GM12878 (cell line): Measurements from ENCODE around the gene WFDC8. TPM values are rescaled to one million over a fixed set of nuclear protein-coding genes. Genes with fewer than 3 reads are reported as not detected.

Source experiments
- ATAC-seq: fragments of 200-7000 bp; cut with Tn5 transposase; 3 replicates; pipeline ENCODE4 v1.9.1; 2020; ENCODE audit warnings: mild to moderate bottlenecking, moderate library complexity
- BruUV-seq: library from RNA; stranded (reverse); fragments of 400-500 nt; replicated peaks from 2 replicates; lab custom pipeline; 2021; lab: Mats Ljungman, UMichigan
- CTCF ChIA-PET: fragments of 300-600 bp; sonication (Branson Sonifier 250); formaldehyde crosslinking; extraction: SDS; loops from one replicate; lab custom pipeline; 2021; ENCODE audit warnings: inconsistent platforms; lab: Yijun Ruan, JAX
- POLR2A ChIA-PET: fragments of 350-600 bp; formaldehyde crosslinking; extraction: SDS; loops from one replicate; lab custom pipeline; 2021; ENCODE audit warnings: inconsistent platforms; lab: Charles Lee
- RAD21 ChIA-PET: fragments of 300-600 bp; sonication (Branson Sonifier 250); formaldehyde crosslinking; loops from one replicate; lab custom pipeline; 2023; ENCODE audit warnings: antibody characterized with exemption; ENCODE audit not compliant: unreplicated experiment; lab: Charles Lee
- SMC1A ChIA-PET: fragments of 300-600 bp; sonication (Branson Sonifier 250); formaldehyde crosslinking; loops from one replicate; lab custom pipeline; 2023; ENCODE audit not compliant: unreplicated experiment, uncharacterized antibody; lab: Charles Lee
- DNase-seq: peaks from one replicate; pipeline ENCODE4 v3.0.0-alpha.2; 2011; ENCODE audit warnings: low read depth, low spot score
- FAIRE-seq: peaks from 3 replicates; lab custom pipeline; 2011; peaks lifted over from hg19 to GRCh38; lab: Jason Lieb, UNC
- H2AFZ ChIP-seq: 2 replicates; pipeline ENCODE4 v1.6.0; 2011; ENCODE audit warnings: low read depth, low read length, control low read depth; ENCODE audit not compliant: control insufficient read depth
- H3K27ac ChIP-seq: 2 replicates; pipeline ENCODE4 v1.5.1; 2011; ENCODE audit warnings: control low read depth; ENCODE audit not compliant: control insufficient read depth, insufficient read depth
- H3K27me3 ChIP-seq, 2 experiments: replicated peaks in 1 of 2; 2 replicates each; pipeline versions ENCODE4 v1.6.0 to v1.6.1; 2011; ENCODE audit warnings: low read length in 1 of 2; ENCODE audit not compliant: control insufficient read depth in 2 of 2, insufficient read depth in 2 of 2
- H3K36me3 ChIP-seq, 2 experiments: 2 replicates each; pipeline ENCODE4 v1.5.1; 2011; ENCODE audit warnings: low read length in 1 of 2; ENCODE audit not compliant: control insufficient read depth in 2 of 2, insufficient read depth in 2 of 2
- H3K4me1 ChIP-seq: 2 replicates; pipeline ENCODE4 v1.6.1; 2011; ENCODE audit warnings: mild to moderate bottlenecking, low read length, moderate library complexity, mixed read lengths; ENCODE audit not compliant: control insufficient read depth, insufficient read depth
- H3K4me2 ChIP-seq: 2 replicates; pipeline ENCODE4 v1.6.0; 2011; ENCODE audit warnings: control low read depth; ENCODE audit not compliant: control insufficient read depth, insufficient read depth
- H3K4me3 ChIP-seq: fragments of 200-600 bp; sonication (generic); 2 replicates; pipeline ENCODE4 v1.5.1; 2016
- H3K79me2 ChIP-seq: 2 replicates; pipeline ENCODE4 v1.6.0; 2011; ENCODE audit warnings: low read length; ENCODE audit not compliant: control insufficient read depth, insufficient read depth
- H3K9ac ChIP-seq: 2 replicates; pipeline ENCODE4 v1.8.0; 2011; ENCODE audit warnings: low read length, control low read depth, mixed read lengths; ENCODE audit not compliant: control insufficient read depth, insufficient read depth
- H3K9me3 ChIP-seq: replicated peaks from 3 replicates; pipeline ENCODE4 v1.5.1; 2011; ENCODE audit warnings: mild to moderate bottlenecking, low read length; ENCODE audit not compliant: control insufficient read depth, insufficient read depth
- H4K20me1 ChIP-seq: 2 replicates; pipeline ENCODE4 v1.6.0; 2011; ENCODE audit not compliant: control insufficient read depth, insufficient read depth
- ATF7 ChIP-seq: fragments of 450-650 bp; IDR thresholded peaks from 2 replicates; pipeline ENCODE4 v1.6.1; 2016; ENCODE audit warnings: low read depth, mild to moderate bottlenecking
- ESRRA ChIP-seq: IDR thresholded peaks from 2 replicates; pipeline ENCODE4 v1.6.1; 2012; ENCODE audit warnings: mild to moderate bottlenecking, low read length, improper control_type of control experiment
- HDAC6 ChIP-seq: fragments of 200-600 bp; sonication (generic); IDR thresholded peaks from one replicate; pipeline ENCODE4 v1.8.0; 2017; ENCODE audit warnings: antibody characterized with exemption; ENCODE audit not compliant: unreplicated experiment
- IRF4 ChIP-seq: IDR thresholded peaks from 2 replicates; pipeline ENCODE4 v1.6.1; 2011; ENCODE audit warnings: low read depth, low read length
- KAT2A ChIP-seq: conservative IDR thresholded peaks from 2 replicates; pipeline ENCODE4 v1.6.1; 2011; ENCODE audit warnings: low read depth, low read length; ENCODE audit not compliant: control insufficient read depth
- NFYA ChIP-seq: IDR thresholded peaks from 2 replicates; pipeline ENCODE4 v1.6.1; 2011; ENCODE audit warnings: low read depth, mild to moderate bottlenecking, low read length, improper control_type of control experiment, borderline replicate concordance
- SREBF1 ChIP-seq: IDR thresholded peaks from 2 replicates; pipeline ENCODE4 v1.6.1; 2012; ENCODE audit warnings: mild to moderate bottlenecking, low read length
- STAT3 ChIP-seq: IDR thresholded peaks from 2 replicates; pipeline ENCODE4 v1.6.1; 2011; ENCODE audit warnings: low read depth, low read length, improper control_type of control experiment
- TARDBP ChIP-seq: IDR thresholded peaks from 2 replicates; pipeline ENCODE4 v1.6.1; 2016; ENCODE audit warnings: borderline replicate concordance
- ZNF217 ChIP-seq: fragments of 450-650 bp; IDR thresholded peaks from 2 replicates; pipeline ENCODE4 v1.6.1; 2017; ENCODE audit warnings: antibody characterized with exemption, mild to moderate bottlenecking
- WGBS: methylation state at CpG from one replicate; pipeline ENCODE4 v1.1.6; 2016; ENCODE audit warnings: low lambda C conversion rate; ENCODE audit not compliant: insufficient replicate concordance, insufficient coverage; ENCODE audit errors: missing lambda C conversion rate; 5-methylcytosine and 5-hydroxymethylcytosine counted together
- in situ Hi-C: fragments of 300-500 bp; cut with MboI; formaldehyde crosslinking; loops from 9 replicates; pipeline ENCODE4 v1.14.3; 2018; ENCODE audit warnings: mixed read lengths
- intact Hi-C: fragments of 100-400 bp; cut with micrococcal nuclease; formaldehyde crosslinking; loops from one replicate; pipeline ENCODE4 v1.14.2; 2022; ENCODE audit not compliant: unreplicated experiment
- polyA plus RNA-seq, 11 experiments: library from polyadenylated mRNA; depleted of rRNA in 4 of 11; unstranded in 6 of 11; stranded (reverse) in 5 of 11; fragments of >200 nt; fragmentation: Nextera tagmentation in 4 of 11; fragmentation: Illumina TruSeq in 1 of 11; extraction: Ambion mirVana in 4 of 11; extraction: Trizol in 1 of 11; gene quantifications; 1 replicate in 1 of 11; 2 replicates in 10 of 11; pipeline versions ENCODE4 v1.2.1 to v1.2.3, GENCODE V29; 2011 to 2016; ENCODE audit warnings: inconsistent platforms in 2 of 11, missing spikeins in 2 of 11, low read depth in 1 of 11
- total RNA-seq, 4 experiments: library from RNA; depleted of rRNA in 3 of 4; stranded (reverse); fragments of >200 nt in 3 of 4; fragmentation: Illumina TruSeq in 1 of 4; extraction: Trizol in 1 of 4; gene quantifications; 2 replicates each; pipeline versions ENCODE4 v1.2.1 to v1.2.3, GENCODE V29; 2013 to 2021
- TF ChIP-seq, protein P1 (sequence below): fragments of 450-650 bp; IDR thresholded peaks from 2 replicates; pipeline ENCODE4 v1.6.1; 2017; ENCODE audit warnings: antibody characterized with exemption, mild to moderate bottlenecking, moderate library complexity
- TF ChIP-seq, protein P2 (sequence below): fragments of 450-650 bp; formaldehyde crosslinking; IDR thresholded peaks from 2 replicates; pipeline ENCODE4 v1.4.0; 2020; ENCODE audit warnings: mild to moderate bottlenecking, moderate library complexity

The WFDC8 gene
- total and polyA plus RNA-seq, 10 of the 15 experiments (the other 5 are each of a cell fraction or from before 2014, with no cell fraction given) = not detected

GRCh38 chr20:45527294-45527693 lies 51.8 kb downstream of the WFDC8 start:
- in situ Hi-C loops = no loop called here
- no peak for FAIRE-seq
- no TSS peak for BruUV-seq
- no peaks in the 10 kb centered on the region for H3K79me2 ChIP-seq
- no peak overlapping the region for H3K4me2 ChIP-seq
- ChIA-PET CTCF (interaction anchor here (0.7 kb wide), 1 partner anchor 227 kb away, joined by 3 read pairs; no protein-coding TSS in a partner anchor), POLR2A (no interaction called here)
- H3K4me3 ChIP-seq = no peak overlapping the region
- H3K27me3 ChIP-seq = peaks cover 0 to 4% of the 10 kb centered on the region in 2 experiments; a peak in 2 of 4 replicates
- WGBS = 69% methylated on average over 4 of the region's 4 CpGs
- no peak for ATAC-seq
- no peaks in the 10 kb centered on the region for H4K20me1 ChIP-seq
- DNase-seq = no peak
- no peaks in the 10 kb centered on the region for H3K4me1 ChIP-seq
- H3K27ac ChIP-seq = no peak overlapping the region
- no peak for TF ChIP-seq ESRRA
- no peak for TF ChIP-seq ATF7
- no peak for TF ChIP-seq IRF4
- TF ChIP-seq, protein P1, sequence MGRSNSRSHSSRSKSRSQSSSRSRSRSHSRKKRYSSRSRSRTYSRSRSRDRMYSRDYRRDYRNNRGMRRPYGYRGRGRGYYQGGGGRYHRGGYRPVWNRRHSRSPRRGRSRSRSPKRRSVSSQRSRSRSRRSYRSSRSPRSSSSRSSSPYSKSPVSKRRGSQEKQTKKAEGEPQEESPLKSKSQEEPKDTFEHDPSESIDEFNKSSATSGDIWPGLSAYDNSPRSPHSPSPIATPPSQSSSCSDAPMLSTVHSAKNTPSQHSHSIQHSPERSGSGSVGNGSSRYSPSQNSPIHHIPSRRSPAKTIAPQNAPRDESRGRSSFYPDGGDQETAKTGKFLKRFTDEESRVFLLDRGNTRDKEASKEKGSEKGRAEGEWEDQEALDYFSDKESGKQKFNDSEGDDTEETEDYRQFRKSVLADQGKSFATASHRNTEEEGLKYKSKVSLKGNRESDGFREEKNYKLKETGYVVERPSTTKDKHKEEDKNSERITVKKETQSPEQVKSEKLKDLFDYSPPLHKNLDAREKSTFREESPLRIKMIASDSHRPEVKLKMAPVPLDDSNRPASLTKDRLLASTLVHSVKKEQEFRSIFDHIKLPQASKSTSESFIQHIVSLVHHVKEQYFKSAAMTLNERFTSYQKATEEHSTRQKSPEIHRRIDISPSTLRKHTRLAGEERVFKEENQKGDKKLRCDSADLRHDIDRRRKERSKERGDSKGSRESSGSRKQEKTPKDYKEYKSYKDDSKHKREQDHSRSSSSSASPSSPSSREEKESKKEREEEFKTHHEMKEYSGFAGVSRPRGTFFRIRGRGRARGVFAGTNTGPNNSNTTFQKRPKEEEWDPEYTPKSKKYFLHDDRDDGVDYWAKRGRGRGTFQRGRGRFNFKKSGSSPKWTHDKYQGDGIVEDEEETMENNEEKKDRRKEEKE = no peak
- no peak for TF ChIP-seq SREBF1
- no peak for TF ChIP-seq TARDBP
- no peak for TF ChIP-seq ZNF217
- no peak for TF ChIP-seq KAT2A
- TF ChIP-seq NFYA = no peak
- no peak for TF ChIP-seq HDAC6
- TF ChIP-seq STAT3 = no peak
- TF ChIP-seq, protein P2, sequence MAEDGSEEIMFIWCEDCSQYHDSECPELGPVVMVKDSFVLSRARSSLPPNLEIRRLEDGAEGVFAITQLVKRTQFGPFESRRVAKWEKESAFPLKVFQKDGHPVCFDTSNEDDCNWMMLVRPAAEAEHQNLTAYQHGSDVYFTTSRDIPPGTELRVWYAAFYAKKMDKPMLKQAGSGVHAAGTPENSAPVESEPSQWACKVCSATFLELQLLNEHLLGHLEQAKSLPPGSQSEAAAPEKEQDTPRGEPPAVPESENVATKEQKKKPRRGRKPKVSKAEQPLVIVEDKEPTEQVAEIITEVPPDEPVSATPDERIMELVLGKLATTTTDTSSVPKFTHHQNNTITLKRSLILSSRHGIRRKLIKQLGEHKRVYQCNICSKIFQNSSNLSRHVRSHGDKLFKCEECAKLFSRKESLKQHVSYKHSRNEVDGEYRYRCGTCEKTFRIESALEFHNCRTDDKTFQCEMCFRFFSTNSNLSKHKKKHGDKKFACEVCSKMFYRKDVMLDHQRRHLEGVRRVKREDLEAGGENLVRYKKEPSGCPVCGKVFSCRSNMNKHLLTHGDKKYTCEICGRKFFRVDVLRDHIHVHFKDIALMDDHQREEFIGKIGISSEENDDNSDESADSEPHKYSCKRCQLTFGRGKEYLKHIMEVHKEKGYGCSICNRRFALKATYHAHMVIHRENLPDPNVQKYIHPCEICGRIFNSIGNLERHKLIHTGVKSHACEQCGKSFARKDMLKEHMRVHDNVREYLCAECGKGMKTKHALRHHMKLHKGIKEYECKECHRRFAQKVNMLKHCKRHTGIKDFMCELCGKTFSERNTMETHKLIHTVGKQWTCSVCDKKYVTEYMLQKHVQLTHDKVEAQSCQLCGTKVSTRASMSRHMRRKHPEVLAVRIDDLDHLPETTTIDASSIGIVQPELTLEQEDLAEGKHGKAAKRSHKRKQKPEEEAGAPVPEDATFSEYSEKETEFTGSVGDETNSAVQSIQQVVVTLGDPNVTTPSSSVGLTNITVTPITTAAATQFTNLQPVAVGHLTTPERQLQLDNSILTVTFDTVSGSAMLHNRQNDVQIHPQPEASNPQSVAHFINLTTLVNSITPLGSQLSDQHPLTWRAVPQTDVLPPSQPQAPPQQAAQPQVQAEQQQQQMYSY (CRISPR knock-in tag) = no peak
- TF ChIP-seq, all 136 proteins: peak for 0
- Histone ChIP-seq H2AFZ (no peak overlapping the region), H3K9ac (no peak overlapping the region), H3K9me3 (no peaks in the 10 kb centered on the region), H3K36me3 (no peaks in the 10 kb centered on the region)
- intact Hi-C loops = no loop called here
- RAD21 ChIA-PET = no interaction called here
- SMC1A ChIA-PET = interaction anchor here (0.6 kb wide), 1 partner anchor 345 kb away, joined by 3 read pairs; no protein-coding TSS in a partner anchor
